Activated T-cell treated with anti-CD3 and anti-CD28 coated beads, Interleukin-2, amount 50 U/mL, for 1 hour (primary cell): ENCODE data around the gene ZNF837.
"Not testable (repeated sequence)": the region's sequence is repeated elsewhere in the genome, so short reads cannot be mapped to it uniquely, and the experiment has no call there.

Experiments used
- DNase-seq: peaks from one replicate; pipeline ENCODE4 v3.0.0-alpha.2; 2020

Gene ZNF837

GRCh38 chr19:58395979-58396627 is 15.3 kb upstream of the ZNF837 start:
- DNase-seq: no peak

- DNase-seq: no peak
Measured at GRCh38 chr19:58395220-58395978, 14.6 kb upstream of the ZNF837 start, which contains the start of gene RNF225. Gene RNF225, plus strand, starts transcription at chr19:58395656. Its CDS starts 434 bp downstream, at chr19:58396090.

GRCh38 chr19:58394821-58395219 is 14.0 kb upstream of the ZNF837 start:
- no peak for DNase-seq

GRCh38 chr19:58393725-58394033 is 12.8 kb upstream of the ZNF837 start:
- DNase-seq: no peak

GRCh38 chr19:58392945-58393724 is 12.3 kb upstream of the ZNF837 start:
- no peak for DNase-seq

GRCh38 chr19:58388175-58388526 is 7.3 kb upstream of the ZNF837 start:
- DNase-seq: no peak

GRCh38 chr19:58387338-58388174 is 6.7 kb upstream of the ZNF837 start:
- DNase-seq: no peak

DNA sequence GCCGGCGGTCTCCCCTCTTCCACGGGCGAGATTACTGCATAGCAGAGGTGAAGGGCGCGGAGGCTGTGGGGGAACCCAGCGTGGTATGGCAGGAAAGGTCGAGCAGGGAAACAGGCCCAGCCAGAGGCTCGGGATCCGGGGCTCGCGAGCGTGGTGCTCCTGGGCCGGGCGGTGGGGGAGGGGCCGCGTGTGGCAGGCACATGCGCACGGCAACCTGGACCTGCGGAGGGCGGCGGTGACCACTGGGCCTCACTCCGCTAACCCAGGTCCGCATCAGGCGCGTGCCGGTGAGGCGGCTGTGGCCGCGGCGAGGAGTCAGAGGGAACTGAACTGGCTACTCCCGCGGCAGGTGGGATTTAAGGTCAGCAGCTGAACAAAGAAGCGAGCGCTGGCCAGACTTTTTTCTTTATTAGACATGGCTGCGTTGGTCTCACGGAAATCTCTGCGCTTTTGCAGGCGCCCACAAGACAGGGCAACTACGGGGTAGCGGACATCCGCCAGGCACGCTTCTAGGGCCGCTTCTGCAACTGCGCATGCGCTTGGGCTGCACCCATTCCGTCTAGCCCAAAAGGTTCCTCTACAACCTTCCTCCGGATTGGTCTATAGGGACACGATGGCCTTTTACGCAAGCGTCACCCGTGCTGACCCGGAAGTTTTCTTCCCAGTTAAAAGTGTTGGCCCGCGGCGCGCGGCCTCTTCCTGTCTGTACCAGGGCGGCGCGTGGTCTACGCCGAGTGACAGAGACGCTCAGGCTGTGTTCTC is 5.9 kb upstream of the ZNF837 start, which contains the start of gene RPS5:
RPS5 (plus strand) TSS at position 694 of the 762 bp plus-strand sequence. CDS start 869 bp downstream, outside the sequence.
- peak; percentile 93 for DNase-seq

GRCh38 chr19:58385891-58386575 is 5.2 kb upstream of the ZNF837 start:
- DNase-seq: no peak

DNA sequence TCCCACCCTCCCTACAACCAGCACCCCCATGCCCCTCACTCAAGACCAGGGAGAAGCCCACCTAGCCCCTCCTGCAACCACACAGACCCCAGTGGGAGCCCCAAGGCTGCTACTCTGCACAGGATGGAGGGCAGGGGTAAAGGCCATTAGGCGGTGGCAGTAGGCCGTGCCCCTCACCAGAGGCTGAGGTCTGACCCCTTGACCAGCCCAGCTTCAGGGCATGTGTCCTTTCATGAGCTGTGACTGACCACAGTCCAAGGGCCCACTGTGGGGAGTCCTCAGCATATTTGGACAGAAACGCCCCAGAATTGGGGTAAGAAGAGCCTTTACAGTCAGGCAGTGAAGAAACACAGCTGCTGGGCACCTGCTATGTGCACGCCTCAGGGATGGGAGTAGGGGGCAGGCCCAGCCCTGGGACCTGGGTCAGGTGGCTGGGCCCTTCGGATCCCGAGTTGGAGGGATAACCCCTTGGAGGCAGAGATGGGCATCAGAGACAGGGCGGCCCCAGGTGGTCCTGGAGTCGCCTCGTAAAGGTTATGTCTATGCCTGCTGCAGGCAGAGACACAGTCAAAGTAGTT is 4.6 kb upstream of the ZNF837 start:
- no peak for DNase-seq

GRCh38 chr19:58382997-58383603 is 2.3 kb upstream of the ZNF837 start:
- DNase-seq: no peak

GRCh38 chr19:58381460-58382212 is 806 bp upstream of the ZNF837 start:
- DNase-seq: no peak

DNA sequence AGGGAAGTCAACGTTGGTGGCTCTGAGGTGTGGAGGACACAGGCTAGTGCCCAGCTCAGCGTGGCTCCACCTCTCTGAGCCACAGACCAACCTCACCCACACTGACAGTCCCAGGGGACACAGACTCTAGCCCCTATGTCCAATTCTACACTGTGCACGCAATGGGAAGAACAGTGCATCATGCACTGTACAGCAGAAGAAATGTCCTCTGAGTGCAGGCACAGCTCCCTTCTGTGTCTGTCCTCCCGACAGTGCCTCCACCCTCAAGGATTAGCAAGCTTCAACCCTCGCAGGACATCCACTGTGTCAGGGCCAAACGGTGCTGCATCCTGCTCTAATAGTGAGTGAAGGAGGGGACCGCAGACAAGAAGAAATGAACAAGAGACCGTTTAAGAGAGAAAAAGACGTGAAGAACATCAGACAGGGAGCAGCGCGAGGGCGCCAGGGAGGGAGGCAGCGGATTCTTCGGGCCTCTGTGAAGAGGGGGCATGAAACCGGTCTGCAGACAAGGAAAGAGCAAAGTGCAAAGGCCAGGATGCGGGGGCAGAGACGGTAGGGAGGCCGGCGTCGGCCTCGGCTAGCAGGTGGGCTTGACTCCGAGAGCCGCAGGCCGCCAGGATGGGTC is 681 bp downstream of the ZNF837 start:
- DNase-seq: no peak

DNA sequence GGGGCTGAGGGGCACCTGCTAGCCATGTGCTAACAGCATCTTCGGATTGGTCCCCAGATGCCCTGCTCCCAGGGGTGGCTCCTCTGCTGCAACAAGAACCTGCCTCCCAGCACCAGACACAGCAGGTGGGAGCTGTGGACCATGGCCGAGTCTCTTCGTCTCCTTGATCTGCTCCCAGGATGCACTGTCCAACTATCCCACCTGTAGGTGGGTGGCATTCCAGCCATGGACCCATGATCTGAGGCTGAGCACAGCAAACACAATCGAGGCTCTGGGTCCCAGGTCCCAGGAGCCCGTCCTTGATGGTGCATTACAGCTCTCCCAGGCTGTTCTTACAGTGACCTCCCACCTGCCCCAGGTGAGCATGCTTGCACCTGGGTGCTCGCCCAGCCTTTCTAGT is 1.6 kb downstream of the ZNF837 start:
- no peak for DNase-seq

DNA sequence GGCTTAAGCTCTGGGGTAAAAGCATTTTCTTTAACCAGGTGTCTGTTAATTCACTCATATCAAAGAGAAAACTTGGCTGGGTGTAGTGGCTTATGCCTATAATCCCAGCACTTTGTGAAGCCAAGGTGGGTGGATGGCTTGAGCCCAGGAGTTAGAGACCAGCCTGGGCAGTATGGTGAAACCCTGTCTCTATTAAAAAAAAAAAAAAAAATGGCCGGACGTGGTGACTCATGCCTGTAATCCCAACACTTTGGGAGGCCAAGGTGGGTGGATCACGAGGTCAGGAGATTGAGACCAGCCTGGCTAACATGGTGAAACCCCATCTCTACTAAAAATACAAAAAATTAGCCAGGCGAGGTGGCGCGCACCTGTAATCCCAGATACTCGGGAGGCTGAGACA is 4.1 kb downstream of the ZNF837 start:
- not testable (repeated sequence) for DNase-seq

DNA sequence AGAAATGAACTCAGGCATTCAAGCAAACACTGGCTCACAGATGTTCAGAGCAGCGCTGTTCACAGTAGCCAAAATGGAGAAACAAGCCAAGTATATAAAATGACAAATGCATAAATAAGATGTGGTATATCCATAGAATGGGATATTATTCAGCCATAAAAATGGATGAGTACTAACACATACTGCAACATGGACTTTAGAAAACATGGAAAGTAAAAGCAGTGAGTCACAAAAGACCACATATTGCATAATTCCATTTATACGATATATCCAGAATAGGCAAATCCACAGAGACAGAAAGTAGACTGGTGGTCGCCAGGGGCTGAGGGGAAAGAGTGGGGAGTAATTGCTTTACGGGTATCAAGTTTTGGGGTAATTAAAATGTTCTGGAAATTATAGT is 6.6 kb downstream of the ZNF837 start:
- DNase-seq: no peak

GRCh38 chr19:58372311-58373133 is 8.3 kb downstream of the ZNF837 start:
- DNase-seq: no peak

DNA sequence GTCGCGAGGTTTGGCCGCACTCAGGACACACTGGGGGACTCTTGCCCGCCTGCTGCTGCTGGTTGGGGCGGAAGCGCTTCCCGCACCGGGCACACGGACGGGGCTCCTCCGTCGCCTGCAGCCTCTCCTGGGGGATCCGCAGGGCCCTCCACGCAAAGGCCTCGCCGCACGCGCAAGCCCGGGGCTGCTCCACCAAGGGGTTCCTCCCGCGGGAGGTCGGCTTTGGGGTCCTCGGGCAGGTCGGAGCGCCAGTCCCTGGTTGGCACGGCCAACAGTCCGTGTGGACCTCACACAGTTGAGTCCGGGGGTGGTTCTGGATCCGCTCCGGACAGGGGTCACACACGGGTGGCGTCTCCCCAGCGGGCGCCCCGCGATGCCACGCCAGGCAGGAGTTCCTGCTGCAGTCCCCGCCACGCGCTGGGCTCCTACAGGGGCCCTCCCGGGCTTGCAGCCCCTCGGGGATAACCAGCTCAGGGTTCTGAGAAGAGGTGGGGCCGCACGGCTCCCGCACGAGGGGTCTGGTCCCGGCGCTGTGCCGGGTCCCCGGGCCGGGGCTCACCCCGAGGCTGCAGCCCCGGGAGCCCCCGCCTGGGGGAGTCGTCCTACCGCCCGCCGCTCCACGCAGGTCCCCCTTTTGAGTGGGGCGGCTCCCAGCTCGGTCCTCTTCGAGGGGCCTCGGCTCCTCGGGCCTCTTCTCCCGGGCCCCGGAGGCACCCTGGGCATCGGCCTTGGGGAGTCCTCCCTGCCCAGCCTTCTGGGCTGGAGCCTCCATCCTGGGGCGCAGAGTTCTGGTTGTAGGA is 12.1 kb downstream of the ZNF837 start:
- no peak for DNase-seq
